Measurements from ENCODE around the gene CTDNEP1. TPM values are rescaled to one million over a fixed set of nuclear protein-coding genes. Genes with fewer than 3 reads are reported as not detected.

CTDNEP1 gene
- total RNA-seq, 4 donors from 2014 or later: 38.5 to 82.2 (median 65.9) TPM

DNA sequence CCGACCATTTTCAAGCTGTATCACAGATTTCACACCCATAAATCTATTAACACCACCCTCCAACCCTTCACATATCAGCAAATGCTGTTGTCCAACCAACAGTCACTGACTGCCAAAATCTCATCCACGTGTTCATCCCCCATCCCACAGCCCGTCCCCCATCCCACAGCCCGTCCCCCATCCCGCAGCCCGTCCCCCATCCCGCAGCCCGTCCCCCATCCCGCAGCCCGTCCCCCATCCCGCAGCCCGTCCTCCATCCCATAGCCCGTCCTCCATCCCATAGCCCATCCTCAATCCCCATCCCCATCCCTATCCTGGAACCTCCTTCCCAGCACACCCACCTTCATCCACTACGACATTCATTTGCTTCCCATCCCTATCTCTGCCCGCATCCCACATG lies 46.0 kb downstream of the CTDNEP1 start:
- no peaks in the 10 kb centered on the region for H3K9me3 ChIP-seq
- TF ChIP-seq EP300 (IDR thresholded peaks at IDR 0.05): no peak
- no peak for TF ChIP-seq POLR2A (IDR thresholded peaks at IDR 0.05)
- TF ChIP-seq, protein P1, sequence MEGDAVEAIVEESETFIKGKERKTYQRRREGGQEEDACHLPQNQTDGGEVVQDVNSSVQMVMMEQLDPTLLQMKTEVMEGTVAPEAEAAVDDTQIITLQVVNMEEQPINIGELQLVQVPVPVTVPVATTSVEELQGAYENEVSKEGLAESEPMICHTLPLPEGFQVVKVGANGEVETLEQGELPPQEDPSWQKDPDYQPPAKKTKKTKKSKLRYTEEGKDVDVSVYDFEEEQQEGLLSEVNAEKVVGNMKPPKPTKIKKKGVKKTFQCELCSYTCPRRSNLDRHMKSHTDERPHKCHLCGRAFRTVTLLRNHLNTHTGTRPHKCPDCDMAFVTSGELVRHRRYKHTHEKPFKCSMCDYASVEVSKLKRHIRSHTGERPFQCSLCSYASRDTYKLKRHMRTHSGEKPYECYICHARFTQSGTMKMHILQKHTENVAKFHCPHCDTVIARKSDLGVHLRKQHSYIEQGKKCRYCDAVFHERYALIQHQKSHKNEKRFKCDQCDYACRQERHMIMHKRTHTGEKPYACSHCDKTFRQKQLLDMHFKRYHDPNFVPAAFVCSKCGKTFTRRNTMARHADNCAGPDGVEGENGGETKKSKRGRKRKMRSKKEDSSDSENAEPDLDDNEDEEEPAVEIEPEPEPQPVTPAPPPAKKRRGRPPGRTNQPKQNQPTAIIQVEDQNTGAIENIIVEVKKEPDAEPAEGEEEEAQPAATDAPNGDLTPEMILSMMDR (IDR thresholded peaks at IDR 0.05): no peak

DNA sequence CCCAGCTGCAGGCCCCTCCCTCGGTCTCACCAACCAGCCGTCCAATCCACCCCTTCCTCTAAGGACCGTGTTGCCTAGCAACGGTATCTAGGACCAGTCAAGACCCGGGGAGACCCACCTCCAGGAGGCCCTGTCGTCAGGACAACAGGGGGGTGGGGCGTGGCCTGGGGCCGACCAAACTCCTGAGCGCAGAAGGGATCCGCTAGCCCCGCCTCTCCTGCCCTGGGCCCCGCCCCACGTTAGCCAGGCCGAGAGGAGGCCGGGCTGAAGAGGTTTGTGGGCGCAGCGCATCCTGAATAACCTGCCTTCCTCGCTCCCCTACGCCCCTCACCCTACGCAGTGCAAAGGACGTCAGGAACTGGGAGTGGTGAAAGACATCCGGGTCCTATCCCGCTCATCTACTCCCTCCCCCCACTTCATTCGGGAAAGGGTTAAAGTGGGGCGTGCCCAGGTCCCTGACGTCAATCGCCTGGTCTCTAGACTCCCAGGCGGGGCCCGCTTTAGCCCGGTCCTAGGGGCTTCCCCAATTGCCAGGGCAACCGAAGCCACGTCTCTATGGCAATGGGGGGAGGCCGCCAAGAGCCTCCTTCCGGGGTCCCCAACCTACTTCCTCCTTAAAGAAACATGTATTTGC lies 46.6 kb downstream of the CTDNEP1 start:
- H3K36me3 ChIP-seq: peaks cover 0 to 20% (median 4%) of the 10 kb centered on the region in 3 donors
- TF ChIP-seq POLR2A (IDR thresholded peaks at IDR 0.05) (peak in 1 of 2 donors; percentile 34), EP300 (IDR thresholded peaks at IDR 0.05) (peak in 1 of 2 donors; percentile 54)
- TF ChIP-seq, protein P1 (IDR thresholded peaks at IDR 0.05): no peak
- peak overlapping the region in 3 of 4 donors; percentile 58 to 81 (median 75) for H3K27ac ChIP-seq
- 0 to 2% methylated on average over 31 of the region's 34 CpGs for WGBS, 2 donors
- H3K4me3 ChIP-seq: peak overlapping the region; percentile 25 to 59 (median 46)
- DNase-seq (ENCODE audit: low spot score in 2 of 2): peak; percentile 58 to 59
- peaks cover 0 to 22% (median 4%) of the 10 kb centered on the region in 4 donors for H3K4me1 ChIP-seq
- H3K27me3 ChIP-seq: no peaks in the 10 kb centered on the region
- no peaks in the 10 kb centered on the region for H3K9me3 ChIP-seq

More for the DNA sequence above, 46.0 kb downstream of the CTDNEP1 start:
- H3K36me3 ChIP-seq: peaks cover 0 to 20% (median 4%) of the 10 kb centered on the region in 3 donors
- 23 to 29% methylated on average over 15 of the region's 15 CpGs for WGBS, 2 donors
- peak overlapping the region in 3 of 4 donors; percentile 41 to 59 (median 52) for H3K4me3 ChIP-seq
- no peaks in the 10 kb centered on the region for H3K27me3 ChIP-seq
- no peak for DNase-seq (ENCODE audit: low spot score in 2 of 2)
- peak overlapping the region in 3 of 4 donors; percentile 58 to 81 (median 75) for H3K27ac ChIP-seq
- peaks cover 0 to 22% (median 4%) of the 10 kb centered on the region in 4 donors for H3K4me1 ChIP-seq

DNA sequence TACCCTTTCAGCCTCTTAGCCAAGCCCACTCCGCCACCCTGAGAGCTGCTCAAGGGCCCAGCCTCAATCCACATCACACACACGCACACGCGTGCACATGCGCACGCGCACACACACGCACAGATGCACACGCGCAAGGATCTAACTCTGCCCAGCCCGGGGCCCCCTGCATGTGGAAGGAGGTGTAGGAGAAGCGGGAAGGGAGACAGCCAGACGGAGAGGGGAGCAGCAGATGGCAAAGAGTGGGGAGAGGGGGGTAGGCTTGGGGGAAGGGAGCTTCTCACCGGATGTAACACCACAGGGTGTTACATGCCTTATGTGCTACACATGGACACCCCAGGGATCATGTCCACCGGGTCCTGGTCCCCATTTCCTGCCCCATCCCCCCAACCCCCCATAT lies 47.2 kb downstream of the CTDNEP1 start:
- TF ChIP-seq, protein P1 (IDR thresholded peaks at IDR 0.05): no peak
- no peak for TF ChIP-seq POLR2A (IDR thresholded peaks at IDR 0.05)
- no peak for TF ChIP-seq EP300 (IDR thresholded peaks at IDR 0.05)
- no peak for DNase-seq (ENCODE audit: low spot score in 2 of 2)
- WGBS, 2 donors: 71 to 75% methylated on average over 15 of the region's 15 CpGs
- H3K27ac ChIP-seq: peak overlapping the region in 3 of 4 donors; percentile 58 to 81 (median 75)
- peak overlapping the region; percentile 25 to 59 (median 46) for H3K4me3 ChIP-seq
- peaks cover 0 to 22% (median 4%) of the 10 kb centered on the region in 3 donors for H3K36me3 ChIP-seq
- H3K9me3 ChIP-seq: no peaks in the 10 kb centered on the region
- no peaks in the 10 kb centered on the region for H3K27me3 ChIP-seq
- H3K4me1 ChIP-seq: peaks cover 0 to 22% (median 4%) of the 10 kb centered on the region in 4 donors

DNA sequence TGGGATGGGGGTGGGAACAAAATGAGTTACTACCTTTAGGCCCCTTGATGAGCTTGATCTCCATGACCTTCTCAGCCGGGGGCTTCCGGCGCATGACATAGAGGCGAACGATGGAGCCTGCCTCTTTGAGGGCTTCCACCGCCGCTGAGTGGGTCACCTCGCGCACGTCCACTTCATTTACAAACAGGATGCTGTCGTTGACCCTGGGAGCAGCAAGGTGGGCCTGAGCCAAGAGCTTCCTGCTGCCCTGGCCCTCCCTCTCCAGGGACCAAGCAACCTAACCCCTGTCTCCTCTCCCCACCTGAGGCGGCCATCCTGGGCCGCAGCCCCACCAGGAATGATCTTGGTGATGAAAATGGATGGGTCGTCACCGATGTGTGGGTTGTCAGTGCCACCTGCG lies 48.1 kb downstream of the CTDNEP1 start:
- no peaks in the 10 kb centered on the region for H3K9me3 ChIP-seq
- H3K27me3 ChIP-seq: no peaks in the 10 kb centered on the region
- TF ChIP-seq POLR2A (IDR thresholded peaks at IDR 0.05): no peak
- DNase-seq (ENCODE audit: low spot score in 2 of 2): no peak
- no peak overlapping the region for H3K4me3 ChIP-seq
- peaks cover 0 to 29% (median 4%) of the 10 kb centered on the region in 3 donors for H3K36me3 ChIP-seq
- WGBS, 2 donors: 92% methylated on average over 16 of the region's 16 CpGs
- H3K27ac ChIP-seq: no peak overlapping the region
- peaks cover 0 to 22% (median 4%) of the 10 kb centered on the region in 4 donors for H3K4me1 ChIP-seq

DNA sequence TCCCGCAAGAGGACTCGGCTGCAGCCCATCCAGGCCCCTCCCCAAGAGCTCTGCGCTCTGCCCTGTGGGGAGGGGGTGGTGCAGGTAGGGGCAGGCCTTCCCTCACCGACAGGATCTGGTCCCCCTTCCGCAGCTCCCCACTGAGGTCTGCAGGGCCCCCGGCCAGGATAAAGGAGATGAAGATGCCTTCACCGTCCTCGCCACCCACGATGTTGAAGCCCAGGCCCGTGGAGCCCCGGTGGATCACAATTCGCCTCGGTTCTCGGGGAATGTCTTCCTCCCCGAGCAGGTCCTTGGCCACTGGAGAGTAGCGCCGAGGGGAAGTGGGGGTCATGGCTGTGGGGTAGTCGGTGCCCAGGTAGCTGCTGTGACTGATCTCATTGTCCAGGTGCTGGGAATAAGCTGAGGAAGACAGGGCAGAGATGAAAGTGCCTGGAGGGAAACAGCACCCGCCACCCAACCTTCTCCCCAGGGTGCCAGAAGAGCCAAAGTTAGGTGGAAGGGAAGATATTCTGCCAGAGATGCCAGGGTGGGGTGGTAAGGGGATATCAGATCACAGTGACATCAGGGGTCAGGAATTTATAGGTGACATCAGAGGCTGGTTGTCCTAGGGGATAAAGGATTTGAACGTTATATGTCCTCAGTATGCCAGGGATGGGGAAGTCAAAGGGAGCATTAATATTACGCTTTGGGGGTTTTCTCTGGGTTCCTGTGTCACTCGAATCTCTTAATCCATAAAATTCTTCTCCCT lies 54.7 kb downstream of the CTDNEP1 start:
- 87 to 88% methylated on average over 9 to 20 of the region's 22 CpGs for WGBS, 2 donors
- no peak overlapping the region for H3K27ac ChIP-seq
- TF ChIP-seq, protein P1 (IDR thresholded peaks at IDR 0.05): no peak
- TF ChIP-seq POLR2A (IDR thresholded peaks at IDR 0.05): no peak
- TF ChIP-seq EP300 (IDR thresholded peaks at IDR 0.05): no peak
- no peaks in the 10 kb centered on the region for H3K9me3 ChIP-seq
- no peaks in the 10 kb centered on the region for H3K27me3 ChIP-seq
- H3K36me3 ChIP-seq: peaks cover 0 to 73% (median 0%) of the 10 kb centered on the region in 3 donors
- H3K4me3 ChIP-seq: no peak overlapping the region
- H3K4me1 ChIP-seq: no peaks in the 10 kb centered on the region
- no peak for DNase-seq (ENCODE audit: low spot score in 2 of 2)
